Naive B cell (primary cell): ENCODE measurements around the gene LRRC25. TPM values are rescaled to one million over a fixed set of nuclear protein-coding genes. Genes with fewer than 3 reads are reported as not detected.

Source experiments
- ATAC-seq, 2 donors: fragments of 150-1000 bp; cut with Tn5 transposase; 2 replicates each; pipeline ENCODE4 v1.10.0; 2021; ENCODE audit warnings: low read depth in 2 of 2, mild to moderate bottlenecking in 2 of 2, moderate library complexity in 2 of 2
- DNase-seq: peaks from one replicate; pipeline ENCODE4 v3.0.0; 2022
- H3K27ac Mint-ChIP-seq, 6 donors: one replicate each; pipeline ENCODE4 v1.8.0; 2020 to 2022; ENCODE audit warnings: mild to moderate bottlenecking in 6 of 6, mixed read lengths in 6 of 6, moderate library complexity in 5 of 6, inconsistent platforms in 2 of 6
- H3K27me3 Mint-ChIP-seq, 3 donors: one replicate each; pipeline ENCODE4 v1.8.0; 2021 to 2022; ENCODE audit warnings: mixed read lengths in 3 of 3, mild to moderate bottlenecking in 1 of 3
- H3K36me3 Mint-ChIP-seq, 2 donors: one replicate each; pipeline ENCODE4 v1.8.0; 2020 to 2022; ENCODE audit warnings: mixed read lengths in 2 of 2, inconsistent platforms in 1 of 2, mild to moderate bottlenecking in 1 of 2
- H3K4me1 Mint-ChIP-seq, 3 donors: one replicate each; pipeline ENCODE4 v1.8.0; 2020 to 2022; ENCODE audit warnings: mixed read lengths in 3 of 3, inconsistent platforms in 1 of 3, mild to moderate bottlenecking in 1 of 3, moderate library complexity in 1 of 3
- H3K4me3 Mint-ChIP-seq, 8 donors: one replicate each; pipeline ENCODE4 v1.8.0; 2020 to 2022; ENCODE audit warnings: mild to moderate bottlenecking in 8 of 8, mixed read lengths in 8 of 8, moderate library complexity in 8 of 8, inconsistent platforms in 2 of 8
- H3K9me3 Mint-ChIP-seq, 7 donors: one replicate each; pipeline ENCODE4 v1.8.0; 2020 to 2022; ENCODE audit warnings: mixed read lengths in 7 of 7, mild to moderate bottlenecking in 5 of 7, inconsistent platforms in 2 of 7, moderate library complexity in 1 of 7
- polyA plus RNA-seq, 6 donors: library from polyadenylated mRNA; unstranded; fragments of 300-500 nt; fragmentation: Illumina TruSeq; gene quantifications; one replicate each; pipeline ENCODE4 v1.2.3, GENCODE V29; 2021; ENCODE audit warnings: low read depth in 6 of 6

The LRRC25 gene
- polyA plus RNA-seq, 6 donors from 2014 or later: 0.17 to 30.8 (median 17.9) TPM

GRCh38 chr19:18399008-18399407, 1.6 kb upstream of the LRRC25 start:
- H3K4me3 Mint-ChIP-seq: peak overlapping the region in 2 of 8 donors; percentile 37 to 59
- no peaks in the 10 kb centered on the region for H3K9me3 Mint-ChIP-seq
- DNase-seq (no peak), ATAC-seq (no peak)
- H3K36me3 Mint-ChIP-seq: no peaks in the 10 kb centered on the region
- no peak overlapping the region for H3K27ac Mint-ChIP-seq
- no peaks in the 10 kb centered on the region for H3K27me3 Mint-ChIP-seq
- peaks cover 33 to 72% (median 51%) of the 10 kb centered on the region in 3 donors for H3K4me1 Mint-ChIP-seq

- Mint-ChIP-seq H3K27me3 (no peaks in the 10 kb centered on the region), H3K4me1 (peaks cover 25 to 74% (median 52%) of the 10 kb centered on the region in 3 donors), H3K27ac (peak overlapping the region in 3 of 6 donors; percentile 11 to 84 (median 74)), H3K36me3 (no peaks in the 10 kb centered on the region), H3K4me3 (peak overlapping the region; percentile 68 to 88 (median 82)), H3K9me3 (no peaks in the 10 kb centered on the region)
- no peak for ATAC-seq
- DNase-seq: no peak
Observed at GRCh38 chr19:18396471-18397241, 766 bp downstream of the LRRC25 start.

GRCh38 chr19:18393836-18394235, 3.6 kb downstream of the LRRC25 start:
- H3K36me3 Mint-ChIP-seq: peaks cover 0 to 13% of the 10 kb centered on the region in 2 donors
- H3K4me1 Mint-ChIP-seq: peaks cover 35 to 76% (median 49%) of the 10 kb centered on the region in 3 donors
- peak overlapping the region in 6 of 8 donors; percentile 30 to 82 (median 76) for H3K4me3 Mint-ChIP-seq
- peak overlapping the region in 3 of 6 donors; percentile 44 to 90 (median 65) for H3K27ac Mint-ChIP-seq
- no peaks in the 10 kb centered on the region for H3K27me3 Mint-ChIP-seq
- no peak for ATAC-seq
- DNase-seq: no peak
- peaks cover 0 to 4% (median 0%) of the 10 kb centered on the region in 7 donors for H3K9me3 Mint-ChIP-seq

- peaks cover 0 to 4% (median 0%) of the 10 kb centered on the region in 7 donors for H3K9me3 Mint-ChIP-seq
- H3K27ac Mint-ChIP-seq: no peak overlapping the region
- peaks cover 0 to 13% of the 10 kb centered on the region in 2 donors for H3K36me3 Mint-ChIP-seq
- no peak for ATAC-seq
- H3K4me3 Mint-ChIP-seq: peak overlapping the region in 7 of 8 donors; percentile 53 to 84 (median 60)
- peaks cover 32 to 77% (median 52%) of the 10 kb centered on the region in 3 donors for H3K4me1 Mint-ChIP-seq
- H3K27me3 Mint-ChIP-seq: no peaks in the 10 kb centered on the region
- no peak for DNase-seq
Observed at GRCh38 chr19:18392926-18393325, 4.5 kb downstream of the LRRC25 start.

GRCh38 chr19:18392417-18392816, 5.0 kb downstream of the LRRC25 start:
- Mint-ChIP-seq H3K27me3 (no peaks in the 10 kb centered on the region), H3K27ac (peak overlapping the region in 1 of 6 donors; percentile 63), H3K4me1 (peaks cover 30 to 78% (median 51%) of the 10 kb centered on the region in 3 donors), H3K4me3 (peak overlapping the region in 7 of 8 donors; percentile 53 to 84 (median 60)), H3K9me3 (peaks cover 0 to 4% (median 0%) of the 10 kb centered on the region in 7 donors), H3K36me3 (peaks cover 0 to 13% of the 10 kb centered on the region in 2 donors)
- DNase-seq (peak; percentile 25), ATAC-seq (peak; percentile 14 to 22)

- peak overlapping the region in 2 of 6 donors; percentile 21 to 68 for H3K27ac Mint-ChIP-seq
- peaks cover 0 to 13% of the 10 kb centered on the region in 2 donors for H3K36me3 Mint-ChIP-seq
- peaks cover 26 to 78% (median 50%) of the 10 kb centered on the region in 3 donors for H3K4me1 Mint-ChIP-seq
- no peaks in the 10 kb centered on the region for H3K27me3 Mint-ChIP-seq
- ATAC-seq (no peak), DNase-seq (no peak)
- H3K9me3 Mint-ChIP-seq: peaks cover 0 to 4% (median 0%) of the 10 kb centered on the region in 7 donors
- peak overlapping the region in 5 of 8 donors; percentile 24 to 84 (median 54) for H3K4me3 Mint-ChIP-seq
Observed at GRCh38 chr19:18391509-18392075, 5.8 kb downstream of the LRRC25 start.

GRCh38 chr19:18390065-18390907, 7.1 kb downstream of the LRRC25 start:
- H3K4me3 Mint-ChIP-seq: peak overlapping the region in 3 of 8 donors; percentile 25 to 52 (median 42)
- peaks cover 0 to 4% (median 2%) of the 10 kb centered on the region in 7 donors for H3K9me3 Mint-ChIP-seq
- no peaks in the 10 kb centered on the region for H3K27me3 Mint-ChIP-seq
- no peak for DNase-seq
- H3K36me3 Mint-ChIP-seq: peaks cover 0 to 13% of the 10 kb centered on the region in 2 donors
- peak overlapping the region in 4 of 6 donors; percentile 18 to 85 (median 40) for H3K27ac Mint-ChIP-seq
- H3K4me1 Mint-ChIP-seq: peaks cover 26 to 72% (median 50%) of the 10 kb centered on the region in 3 donors
- ATAC-seq: no peak

- Mint-ChIP-seq H3K36me3 (peaks cover 0 to 13% of the 10 kb centered on the region in 2 donors), H3K9me3 (peaks cover 0 to 4% (median 2%) of the 10 kb centered on the region in 7 donors), H3K27me3 (peaks cover 0 to 1% (median under 1%) of the 10 kb centered on the region in 3 donors), H3K4me3 (peak overlapping the region in 5 of 8 donors; percentile 40 to 88 (median 82)), H3K27ac (peak overlapping the region in 4 of 6 donors; percentile 7 to 85 (median 58)), H3K4me1 (peaks cover 26 to 68% (median 47%) of the 10 kb centered on the region in 3 donors)
- DNase-seq: no peak
- ATAC-seq: no peak
Observed at GRCh38 chr19:18389726-18390064, 7.7 kb downstream of the LRRC25 start.

GRCh38 chr19:18388960-18389725, 8.3 kb downstream of the LRRC25 start:
- Mint-ChIP-seq H3K27me3 (peaks cover 0 to 5% (median 5%) of the 10 kb centered on the region in 3 donors), H3K36me3 (peaks cover 0 to 13% of the 10 kb centered on the region in 2 donors), H3K27ac (peak overlapping the region; percentile 4 to 85 (median 67)), H3K4me3 (peak overlapping the region; percentile 40 to 90 (median 84)), H3K9me3 (peaks cover 0 to 4% (median 2%) of the 10 kb centered on the region in 7 donors), H3K4me1 (peaks cover 26 to 62% (median 42%) of the 10 kb centered on the region in 3 donors)
- DNase-seq (no peak), ATAC-seq (no peak)

GRCh38 chr19:18388100-18388959, 9.1 kb downstream of the LRRC25 start:
- Mint-ChIP-seq H3K9me3 (peaks cover 0 to 4% (median 2%) of the 10 kb centered on the region in 7 donors), H3K27me3 (peaks cover 0 to 7% (median 5%) of the 10 kb centered on the region in 3 donors), H3K4me3 (peak overlapping the region; percentile 50 to 90 (median 84)), H3K36me3 (peaks cover 0 to 13% of the 10 kb centered on the region in 2 donors), H3K27ac (peak overlapping the region in 5 of 6 donors; percentile 61 to 85 (median 67)), H3K4me1 (peaks cover 19 to 54% (median 34%) of the 10 kb centered on the region in 3 donors)
- peak; percentile 79 for DNase-seq
- peak; percentile 82 to 87 for ATAC-seq

- DNase-seq (no peak), ATAC-seq (no peak)
- H3K4me3 Mint-ChIP-seq: peak overlapping the region in 2 of 8 donors; percentile 20 to 76
- H3K9me3 Mint-ChIP-seq: peaks cover 0 to 4% (median 2%) of the 10 kb centered on the region in 7 donors
- H3K4me1 Mint-ChIP-seq: peaks cover 15 to 38% (median 21%) of the 10 kb centered on the region in 3 donors
- H3K27ac Mint-ChIP-seq: peak overlapping the region in 2 of 6 donors; percentile 47 to 69
- H3K27me3 Mint-ChIP-seq: peaks cover 0 to 12% (median 9%) of the 10 kb centered on the region in 3 donors
- H3K36me3 Mint-ChIP-seq: peaks cover 0 to 13% of the 10 kb centered on the region in 2 donors
Observed at GRCh38 chr19:18386543-18387271, 10.7 kb downstream of the LRRC25 start.
